Activated CD8-positive, alpha-beta memory T cell treated with anti-CD3 and anti-CD28 coated beads, Interleukin-2, amount 10 ng/mL, durations not matched to agents 7 days and 5 days (primary cell): Measurements from ENCODE around the gene SDR42E2. TPM values are rescaled to one million over a fixed set of nuclear protein-coding genes. Genes with fewer than 3 reads are reported as not detected.
"Not testable (repeated sequence)": the region's sequence is repeated elsewhere in the genome, so short reads cannot be mapped to it uniquely, and the experiment has no call there.

Experiments used
- ATAC-seq: fragments of 150-1000 bp; cut with Tn5 transposase; one replicate; pipeline ENCODE4 v1.10.0; 2021; ENCODE audit warnings: moderate library complexity
- CTCF ChIA-PET: fragments of 350-600 bp; sonication (Branson Sonifier 250); formaldehyde crosslinking; loops from one replicate; lab custom pipeline; 2021; ENCODE audit warnings: antibody characterized with exemption; lab: Charles Lee
- DNase-seq: peaks from one replicate; pipeline ENCODE4 v3.0.0-alpha.2; 2020
- H3K27ac Mint-ChIP-seq: one replicate; pipeline ENCODE4 v1.8.0; 2021; ENCODE audit warnings: mild to moderate bottlenecking, mixed read lengths
- H3K27me3 Mint-ChIP-seq: one replicate; pipeline ENCODE4 v1.8.0; 2021; ENCODE audit warnings: mixed read lengths
- H3K36me3 Mint-ChIP-seq: one replicate; pipeline ENCODE4 v1.8.0; 2021; ENCODE audit warnings: mild to moderate bottlenecking, mixed read lengths
- H3K4me1 Mint-ChIP-seq: one replicate; pipeline ENCODE4 v1.8.0; 2021; ENCODE audit warnings: mixed read lengths
- H3K4me3 Mint-ChIP-seq: one replicate; pipeline ENCODE4 v1.8.0; 2021; ENCODE audit warnings: mild to moderate bottlenecking, moderate library complexity, mixed read lengths
- H3K9me3 Mint-ChIP-seq: one replicate; pipeline ENCODE4 v1.8.0; 2022; ENCODE audit warnings: low read depth, mixed read lengths
- total RNA-seq, 2 experiments: library from RNA; stranded (reverse); gene quantifications; one replicate each; pipeline ENCODE4 v1.2.3, GENCODE V29; 2021

Gene SDR42E2
- under 1 TPM in 1 of 2 experiments, not detected in 1; 0.18 TPM for total RNA-seq

DNA sequence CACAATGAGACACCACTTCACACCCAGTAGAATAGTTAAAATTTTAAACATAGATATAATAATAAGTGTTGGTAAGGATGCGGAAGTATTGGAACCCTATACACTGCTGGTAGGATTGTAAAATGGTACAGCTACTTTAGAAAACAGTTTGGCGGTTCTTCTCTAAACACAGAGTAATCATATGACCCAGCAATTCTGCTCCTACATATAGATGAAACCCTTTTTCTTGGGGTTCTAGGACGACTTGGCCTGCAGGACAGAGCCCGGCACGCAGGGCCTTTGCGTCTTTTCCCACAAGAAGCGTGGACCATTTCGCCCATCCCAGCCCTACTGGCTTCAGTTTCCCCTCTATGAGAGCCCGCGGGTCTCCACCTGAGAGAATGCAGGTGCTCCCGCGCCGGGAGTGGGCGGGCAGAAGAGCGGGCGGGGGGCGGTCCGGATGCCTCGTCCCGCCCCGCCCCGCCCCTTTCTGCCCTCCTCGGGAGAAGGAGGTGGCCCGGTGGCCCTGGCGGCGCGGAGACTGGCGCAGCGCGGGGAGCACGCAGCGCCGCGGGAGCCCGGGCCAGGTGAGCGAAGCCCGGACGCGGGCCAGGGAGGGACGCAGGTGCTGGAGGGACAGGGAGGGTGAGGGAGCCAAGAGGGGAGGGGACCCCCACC, at the start of gene SDR42E2:
TSS of gene SDR42E2 (plus strand) at position 508 of the 657 bp plus-strand sequence. CDS start 3,077 bp downstream, outside the sequence.
- peaks cover 5% of the 10 kb centered on the region for H3K9me3 Mint-ChIP-seq
- ATAC-seq (peak; percentile 55), DNase-seq (no peak)
- peaks cover 31% of the 10 kb centered on the region for H3K27me3 Mint-ChIP-seq
- H3K4me3 Mint-ChIP-seq: no peak within 1 kb of the TSS
- no peak within 1 kb of the TSS for H3K27ac Mint-ChIP-seq
- peaks cover 5% of the 10 kb centered on the region for H3K36me3 Mint-ChIP-seq
- CTCF ChIA-PET: no interaction called here
- H3K4me1 Mint-ChIP-seq: peaks cover 4% of the 10 kb centered on the region

DNA sequence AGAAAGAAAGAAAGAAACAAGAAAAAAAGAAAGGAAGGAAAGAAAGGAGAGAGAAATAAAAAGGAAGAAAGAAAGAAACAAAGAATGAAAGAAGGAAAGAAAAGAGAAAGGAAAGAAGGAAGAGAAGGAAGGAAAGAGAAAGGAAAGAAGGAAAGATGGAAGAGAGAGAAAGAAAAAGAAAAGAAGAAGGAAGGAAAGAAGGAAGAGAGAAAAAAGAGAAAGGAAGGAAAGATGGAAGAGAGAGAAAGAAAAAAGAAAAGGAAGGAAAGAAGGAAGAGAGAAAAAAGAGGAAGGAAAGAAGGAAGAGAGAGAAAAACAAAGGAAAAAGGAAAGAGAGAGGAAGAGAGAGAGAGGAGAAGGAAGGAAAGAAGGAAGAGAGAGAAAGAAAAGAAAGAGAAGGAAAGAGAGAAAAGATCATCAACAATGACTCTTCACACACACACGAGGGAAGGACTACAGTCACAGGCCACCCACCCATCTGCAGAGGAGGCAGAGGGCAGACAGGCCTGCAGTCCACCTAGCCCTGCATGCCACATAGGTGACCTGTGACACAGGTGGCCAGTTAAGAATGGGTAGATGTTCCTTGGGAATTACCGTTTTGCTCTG, 46.1 kb upstream of the SDR42E2 start:
- no peak for DNase-seq
- Mint-ChIP-seq H3K4me3 (no peak overlapping the region), H3K27ac (no peak overlapping the region), H3K9me3 (no peaks in the 10 kb centered on the region), H3K27me3 (peaks cover 2% of the 10 kb centered on the region), H3K36me3 (no peaks in the 10 kb centered on the region), H3K4me1 (no peaks in the 10 kb centered on the region)
- ATAC-seq: no peak
- CTCF ChIA-PET: no interaction called here

DNA sequence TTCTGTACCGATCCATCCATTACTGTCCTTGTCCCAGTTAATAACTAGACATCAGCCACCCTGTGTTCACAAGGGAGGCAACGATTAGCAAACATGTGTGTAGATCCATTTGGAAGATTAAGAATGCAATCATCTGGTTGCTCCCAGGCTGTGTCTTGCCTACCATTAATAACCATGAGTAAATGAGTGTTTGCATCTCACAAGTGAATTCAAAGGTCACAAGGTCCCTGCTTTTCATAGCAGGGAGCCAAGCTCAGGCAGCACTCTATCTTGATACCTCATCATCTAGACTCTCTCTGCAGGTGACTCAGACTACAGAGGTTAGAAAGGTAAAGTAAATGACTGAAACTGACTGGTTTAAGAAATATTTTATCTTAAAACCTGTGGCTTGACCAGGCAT, 44.7 kb upstream of the SDR42E2 start:
- CTCF ChIA-PET: no interaction called here
- H3K4me1 Mint-ChIP-seq: no peaks in the 10 kb centered on the region
- peaks cover 2% of the 10 kb centered on the region for H3K27me3 Mint-ChIP-seq
- H3K4me3 Mint-ChIP-seq: no peak overlapping the region
- H3K36me3 Mint-ChIP-seq: no peaks in the 10 kb centered on the region
- ATAC-seq (no peak), DNase-seq (no peak)
- no peak overlapping the region for H3K27ac Mint-ChIP-seq
- H3K9me3 Mint-ChIP-seq: no peaks in the 10 kb centered on the region

DNA sequence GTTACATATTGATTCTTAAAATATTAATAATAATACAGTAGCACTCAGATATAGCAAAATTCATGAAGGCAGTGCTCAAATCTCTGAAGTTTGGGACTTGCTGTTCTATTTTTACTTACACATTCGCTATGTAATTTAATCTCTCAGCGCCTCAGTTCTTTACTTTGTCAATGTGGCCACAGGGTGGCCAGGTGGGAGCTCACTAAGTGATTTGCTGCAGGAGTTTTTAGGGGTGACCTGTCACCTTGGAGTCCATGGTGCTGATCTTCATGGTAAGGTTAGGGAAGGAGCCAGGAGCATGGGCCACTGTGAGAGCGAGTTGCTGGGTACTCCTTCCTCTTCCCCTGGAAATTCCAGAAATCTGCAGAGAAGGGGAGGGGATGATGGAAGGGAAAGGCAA, 41.9 kb upstream of the SDR42E2 start:
- no peak overlapping the region for H3K27ac Mint-ChIP-seq
- H3K4me1 Mint-ChIP-seq: no peaks in the 10 kb centered on the region
- H3K9me3 Mint-ChIP-seq: no peaks in the 10 kb centered on the region
- ATAC-seq (no peak), DNase-seq (no peak)
- no peaks in the 10 kb centered on the region for H3K36me3 Mint-ChIP-seq
- CTCF ChIA-PET: interaction anchor here (1.5 kb wide), 1 partner anchor 21 kb away, joined by 3 read pairs; no protein-coding TSS in a partner anchor
- no peak overlapping the region for H3K4me3 Mint-ChIP-seq
- peaks cover 6% of the 10 kb centered on the region for H3K27me3 Mint-ChIP-seq

DNA sequence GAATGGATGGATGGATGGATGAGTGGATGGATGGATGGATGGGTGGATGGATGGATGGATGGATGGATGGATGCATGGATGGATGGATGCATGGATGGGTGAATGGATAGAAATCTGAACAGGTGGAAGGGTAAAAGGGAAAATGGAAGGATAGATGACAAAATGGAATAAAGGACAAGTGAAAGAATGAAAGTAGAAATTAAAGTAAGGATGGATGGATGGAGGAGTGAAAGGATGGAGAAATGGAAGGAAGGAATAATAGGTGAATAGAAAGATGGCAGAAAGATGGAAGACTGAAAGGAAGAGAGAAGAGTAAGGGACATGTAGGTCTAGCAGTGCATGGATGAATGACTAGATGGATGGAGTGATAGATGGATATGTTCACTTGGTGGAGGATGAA, 40.1 kb upstream of the SDR42E2 start:
- CTCF ChIA-PET: no interaction called here
- no peaks in the 10 kb centered on the region for H3K9me3 Mint-ChIP-seq
- H3K27ac Mint-ChIP-seq: no peak overlapping the region
- H3K27me3 Mint-ChIP-seq: peaks cover 6% of the 10 kb centered on the region
- DNase-seq (no peak), ATAC-seq (no peak)
- H3K4me3 Mint-ChIP-seq: no peak overlapping the region
- H3K36me3 Mint-ChIP-seq: no peaks in the 10 kb centered on the region
- no peaks in the 10 kb centered on the region for H3K4me1 Mint-ChIP-seq

DNA sequence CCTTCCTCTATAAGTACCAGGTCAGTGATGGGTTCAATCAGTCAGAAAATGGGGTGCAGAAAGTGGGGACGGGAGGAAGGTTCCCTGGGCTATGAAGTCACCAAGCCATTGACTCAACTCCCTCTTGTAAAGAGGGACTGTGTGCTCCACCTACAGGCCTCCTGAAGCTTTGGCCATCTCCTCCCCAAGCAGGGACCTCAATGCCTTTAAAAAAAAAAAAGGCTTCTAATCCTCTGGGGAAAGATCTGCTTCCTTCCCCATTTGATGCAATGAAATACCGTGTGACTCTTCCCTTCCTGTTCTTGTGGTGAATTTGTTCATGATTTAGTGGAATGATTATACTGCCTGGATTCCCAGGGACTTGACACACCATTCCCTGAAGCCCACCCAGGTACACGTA, 39.2 kb upstream of the SDR42E2 start:
- Mint-ChIP-seq H3K9me3 (no peaks in the 10 kb centered on the region), H3K4me1 (no peaks in the 10 kb centered on the region), H3K4me3 (no peak overlapping the region), H3K27me3 (peaks cover 6% of the 10 kb centered on the region), H3K27ac (no peak overlapping the region), H3K36me3 (no peaks in the 10 kb centered on the region)
- CTCF ChIA-PET: no interaction called here
- DNase-seq: no peak
- ATAC-seq: no peak

DNA sequence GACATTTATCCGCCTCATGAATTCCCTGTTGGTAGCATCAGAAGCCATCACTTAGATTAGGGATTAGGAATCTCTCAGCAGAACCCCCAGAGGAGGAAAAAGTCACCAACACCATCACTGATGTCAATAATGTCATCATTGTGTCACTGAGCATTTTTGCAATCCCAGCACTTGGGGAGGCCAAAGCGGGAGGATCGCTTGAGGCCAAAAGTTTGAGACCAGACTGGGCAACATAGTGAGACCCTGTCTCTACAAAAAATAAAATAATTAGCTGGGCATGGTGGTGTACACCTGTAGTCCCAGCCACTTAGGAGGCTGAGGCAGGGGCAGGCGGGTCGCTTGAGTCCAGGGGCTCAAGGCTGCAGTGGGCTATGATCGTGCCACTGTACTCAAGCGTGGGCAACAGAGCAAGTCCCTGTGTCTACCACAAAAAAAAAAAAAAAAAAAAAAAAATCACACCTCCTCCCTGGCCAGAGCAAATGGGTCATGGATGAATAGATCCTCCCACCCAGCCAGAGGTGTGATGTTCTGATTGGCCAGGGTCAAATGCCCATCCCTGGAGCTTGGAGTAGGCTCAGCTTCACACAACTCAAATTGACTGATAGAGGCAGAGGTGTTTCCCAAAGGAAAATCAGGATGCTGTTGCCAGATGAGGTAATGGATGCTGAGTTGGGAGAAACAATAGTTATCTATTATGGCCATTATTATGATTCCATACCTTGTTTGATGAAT, 38.4 kb upstream of the SDR42E2 start:
- peaks cover 6% of the 10 kb centered on the region for H3K27me3 Mint-ChIP-seq
- H3K27ac Mint-ChIP-seq: no peak overlapping the region
- no peak for DNase-seq
- H3K36me3 Mint-ChIP-seq: no peaks in the 10 kb centered on the region
- H3K4me3 Mint-ChIP-seq: no peak overlapping the region
- H3K4me1 Mint-ChIP-seq: no peaks in the 10 kb centered on the region
- CTCF ChIA-PET: interaction anchor here (0.5 to 1.4 kb wide), 3 partner anchors 45 to 173 kb away, joined by 3 to 5 read pairs (median 3); no protein-coding TSS in a partner anchor
- no peak for ATAC-seq
- H3K9me3 Mint-ChIP-seq: no peaks in the 10 kb centered on the region

DNA sequence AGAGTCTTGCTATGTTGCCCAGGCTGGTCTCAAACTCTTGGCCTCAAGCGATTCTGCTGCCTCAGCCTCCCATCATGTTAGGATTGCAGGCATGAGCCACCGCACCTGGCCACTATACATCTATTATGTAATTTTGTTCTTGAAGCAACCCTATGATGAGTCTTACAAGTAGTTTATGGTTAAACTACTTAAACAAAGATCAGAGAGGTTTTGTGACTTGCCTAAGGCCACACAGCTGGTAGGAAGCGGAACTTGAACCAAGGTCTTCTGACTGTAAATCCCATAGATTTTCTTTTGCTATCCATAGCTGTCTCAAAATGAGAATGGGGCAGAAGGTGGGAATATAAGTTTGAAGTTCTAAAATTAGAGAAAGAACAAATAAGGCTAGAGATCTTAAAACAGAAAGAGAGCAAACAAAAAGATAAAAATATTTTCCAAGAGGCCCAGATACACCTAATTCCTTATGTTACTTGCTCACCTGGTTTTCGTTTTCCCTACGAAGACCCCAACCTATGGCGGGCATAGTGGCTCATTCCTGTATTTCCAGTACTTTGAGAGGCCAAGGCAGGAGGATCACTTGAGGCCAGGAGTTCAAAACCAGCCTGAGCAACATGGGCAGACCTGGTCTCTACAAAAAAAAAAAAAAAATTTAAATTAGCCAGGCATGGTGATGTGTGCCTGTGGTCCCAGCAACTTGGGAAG, 37.6 kb upstream of the SDR42E2 start:
- no peaks in the 10 kb centered on the region for H3K9me3 Mint-ChIP-seq
- H3K36me3 Mint-ChIP-seq: no peaks in the 10 kb centered on the region
- H3K27ac Mint-ChIP-seq: no peak overlapping the region
- DNase-seq (no peak), ATAC-seq (no peak)
- no peaks in the 10 kb centered on the region for H3K4me1 Mint-ChIP-seq
- CTCF ChIA-PET: interaction anchor here (0.5 to 1.4 kb wide), 3 partner anchors 46 to 172 kb away, joined by 3 to 5 read pairs (median 3); no protein-coding TSS in a partner anchor
- peaks cover 6% of the 10 kb centered on the region for H3K27me3 Mint-ChIP-seq
- H3K4me3 Mint-ChIP-seq: no peak overlapping the region

DNA sequence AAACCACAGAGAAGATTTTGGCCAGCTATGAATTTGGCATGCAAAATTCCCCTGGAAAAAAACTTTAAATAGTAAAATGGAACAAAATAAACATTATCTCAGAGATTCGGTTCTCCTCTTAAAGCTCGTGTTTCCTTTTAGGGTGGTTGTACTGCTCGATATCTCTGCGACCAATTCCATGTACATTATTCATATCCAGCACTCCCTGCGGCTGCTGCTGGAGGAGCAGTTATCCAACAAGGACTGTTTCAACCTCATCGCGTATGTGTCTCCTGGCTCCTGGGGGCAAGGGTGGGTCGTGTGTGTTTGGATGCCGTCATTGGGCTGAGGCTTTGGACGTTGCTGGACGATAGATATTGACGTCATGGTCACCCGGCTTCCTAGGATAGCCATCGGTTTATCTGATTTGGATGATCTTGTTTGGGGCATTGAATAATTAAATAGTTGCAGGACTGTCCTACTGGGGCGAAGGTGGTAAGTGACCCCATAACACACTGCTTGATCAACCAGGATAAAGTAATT, 36.2 kb upstream of the SDR42E2 start:
- peaks cover 5% of the 10 kb centered on the region for H3K27me3 Mint-ChIP-seq
- CTCF ChIA-PET: no interaction called here
- H3K9me3 Mint-ChIP-seq: no peaks in the 10 kb centered on the region
- no peaks in the 10 kb centered on the region for H3K36me3 Mint-ChIP-seq
- H3K27ac Mint-ChIP-seq: no peak overlapping the region
- H3K4me3 Mint-ChIP-seq: no peak overlapping the region
- H3K4me1 Mint-ChIP-seq: no peaks in the 10 kb centered on the region
- ATAC-seq (no peak), DNase-seq (no peak)

DNA sequence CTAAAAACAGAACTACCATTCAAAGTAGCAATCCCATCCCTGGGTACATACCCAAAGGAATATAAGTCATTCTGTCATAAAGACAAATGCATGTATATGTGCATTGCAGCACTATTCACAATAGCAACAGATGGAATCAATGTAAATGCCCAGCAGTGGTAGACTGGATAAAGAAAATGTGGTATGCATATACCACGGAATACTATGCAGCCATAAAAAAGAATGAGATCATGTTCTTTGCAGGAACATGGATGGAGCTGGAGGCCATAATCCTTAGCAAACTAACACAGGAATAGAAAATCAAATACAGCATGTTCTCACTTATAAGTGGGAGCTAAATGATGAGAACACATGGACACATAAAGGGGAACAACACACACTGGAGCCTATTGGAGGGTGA, 33.8 kb upstream of the SDR42E2 start:
- not testable (repeated sequence) for H3K9me3 Mint-ChIP-seq, ATAC-seq, H3K4me3 Mint-ChIP-seq, DNase-seq, H3K27me3 Mint-ChIP-seq, H3K4me1 Mint-ChIP-seq, H3K36me3 Mint-ChIP-seq, H3K27ac Mint-ChIP-seq
- CTCF ChIA-PET: interaction anchor here (1.3 kb wide), 1 partner anchor 30 kb away, joined by 3 read pairs; no protein-coding TSS in a partner anchor

DNA sequence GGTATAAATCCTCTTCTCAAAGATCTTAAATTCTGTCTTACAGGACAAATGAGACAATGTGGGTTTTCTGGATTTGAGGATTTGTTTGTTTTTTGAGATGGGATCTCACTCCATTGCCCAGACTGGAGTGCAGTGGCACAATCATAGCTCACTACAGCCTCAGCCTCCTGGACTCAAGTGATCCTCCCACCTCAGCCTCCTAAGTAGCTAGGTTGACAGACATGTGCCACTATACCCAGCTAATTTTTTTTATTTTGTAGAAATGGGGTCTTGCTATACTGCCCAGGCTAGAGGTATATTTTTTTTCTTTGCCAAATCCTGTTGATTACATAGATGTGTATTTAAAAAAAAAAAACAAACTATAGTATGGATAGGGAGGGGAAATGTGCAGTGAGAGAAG, 31.8 kb upstream of the SDR42E2 start:
- DNase-seq: no peak
- no peak overlapping the region for H3K4me3 Mint-ChIP-seq
- H3K27ac Mint-ChIP-seq: no peak overlapping the region
- no peak for ATAC-seq
- H3K36me3 Mint-ChIP-seq: no peaks in the 10 kb centered on the region
- CTCF ChIA-PET: no interaction called here
- H3K4me1 Mint-ChIP-seq: no peaks in the 10 kb centered on the region
- H3K27me3 Mint-ChIP-seq: no peaks in the 10 kb centered on the region
- no peaks in the 10 kb centered on the region for H3K9me3 Mint-ChIP-seq

DNA sequence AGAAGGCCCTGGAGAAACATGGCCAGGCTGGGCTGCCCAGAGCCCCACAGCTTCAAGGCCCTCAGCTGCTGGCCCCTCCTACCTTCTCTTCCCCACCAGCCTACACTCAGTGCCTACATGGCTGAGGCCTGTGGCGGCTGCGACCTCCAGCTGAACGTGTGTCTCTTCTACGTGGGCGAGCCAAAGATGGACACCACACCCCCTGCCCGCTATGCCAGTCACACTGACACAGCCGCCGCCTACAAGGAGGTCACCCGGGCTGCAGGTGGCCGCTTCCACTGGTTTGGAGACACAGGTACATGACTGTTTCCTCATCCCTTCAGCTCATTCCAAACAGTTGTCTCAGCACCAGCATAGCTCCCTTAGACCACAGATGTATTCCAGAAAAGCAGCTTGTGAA, 29.5 kb upstream of the SDR42E2 start:
- ATAC-seq (no peak), DNase-seq (no peak)
- no peaks in the 10 kb centered on the region for H3K27me3 Mint-ChIP-seq
- CTCF ChIA-PET: no interaction called here
- H3K27ac Mint-ChIP-seq: no peak overlapping the region
- no peaks in the 10 kb centered on the region for H3K36me3 Mint-ChIP-seq
- H3K9me3 Mint-ChIP-seq: no peaks in the 10 kb centered on the region
- no peak overlapping the region for H3K4me3 Mint-ChIP-seq
- no peaks in the 10 kb centered on the region for H3K4me1 Mint-ChIP-seq

DNA sequence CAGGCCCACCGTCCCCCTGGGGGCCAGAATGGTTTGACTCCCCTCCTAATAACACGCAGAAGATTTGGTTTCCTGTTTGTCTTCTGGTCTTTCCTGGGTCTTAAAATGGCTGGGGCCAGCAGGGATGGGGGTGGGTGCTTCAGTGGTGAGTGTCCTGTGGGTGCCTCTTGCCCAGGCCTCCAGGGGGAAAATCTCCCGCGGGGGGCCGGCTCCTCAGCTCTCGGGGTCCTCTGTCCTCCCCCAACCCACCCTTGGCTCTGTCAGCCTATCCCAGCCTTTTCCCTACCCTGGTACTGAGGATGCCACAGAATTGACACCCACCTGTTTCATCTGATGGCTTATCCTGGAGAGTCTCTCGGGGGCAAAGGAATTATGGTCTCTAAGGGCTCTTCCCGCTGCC, 23.8 kb upstream of the SDR42E2 start:
- Mint-ChIP-seq H3K27me3 (peaks cover 2% of the 10 kb centered on the region), H3K4me3 (no peak overlapping the region), H3K9me3 (no peaks in the 10 kb centered on the region), H3K36me3 (no peaks in the 10 kb centered on the region), H3K27ac (no peak overlapping the region), H3K4me1 (no peaks in the 10 kb centered on the region)
- no peak for ATAC-seq
- CTCF ChIA-PET: no interaction called here
- no peak for DNase-seq
